ENCODE data around the gene CYFIP1.

The CYFIP1 gene

GRCh38 chr15:22948056-22948455, 32.1 kb downstream of the CYFIP1 start:
- no peak for DNase-seq

- DNase-seq = no peak
Measured at GRCh38 chr15:22947101-22948000, 32.8 kb downstream of the CYFIP1 start.

- DNase-seq = peak in 1 of 3 experiments; percentile 12
Measured at GRCh38 chr15:22945071-22945470, 35.1 kb downstream of the CYFIP1 start.

- peak; percentile 12 to 55 (median 32) for DNase-seq
Measured at GRCh38 chr15:22944651-22945050, 35.5 kb downstream of the CYFIP1 start.

GRCh38 chr15:22942877-22943276, 37.3 kb downstream of the CYFIP1 start:
- peak; percentile 24 to 81 (median 55) for DNase-seq

GRCh38 chr15:22942306-22942855, 37.8 kb downstream of the CYFIP1 start:
- no peak for DNase-seq

GRCh38 chr15:22941179-22941578, 39.0 kb downstream of the CYFIP1 start:
- no peak for DNase-seq

- DNase-seq = no peak
Measured at GRCh38 chr15:22939652-22940061, 40.5 kb downstream of the CYFIP1 start.

- no peak for DNase-seq
Measured at GRCh38 chr15:22939051-22939450, 41.1 kb downstream of the CYFIP1 start.

GRCh38 chr15:22936577-22937472, 43.3 kb downstream of the CYFIP1 start:
- no peak for DNase-seq

GRCh38 chr15:22933641-22934061, 46.5 kb downstream of the CYFIP1 start:
- DNase-seq = peak in 2 of 3 experiments; percentile 59 to 89

GRCh38 chr15:22931784-22932536, 48.2 kb downstream of the CYFIP1 start:
- no peak for DNase-seq

GRCh38 chr15:22930782-22931484, 49.2 kb downstream of the CYFIP1 start:
- no peak for DNase-seq

GRCh38 chr15:22927761-22928160, 52.4 kb downstream of the CYFIP1 start:
- DNase-seq = no peak

- no peak for DNase-seq
Measured at GRCh38 chr15:22925875-22926274, 54.3 kb downstream of the CYFIP1 start.

GRCh38 chr15:22922003-22922402, 58.2 kb downstream of the CYFIP1 start:
- DNase-seq = no peak

- no peak for DNase-seq
Measured at GRCh38 chr15:22919171-22919570, 61.0 kb downstream of the CYFIP1 start.

GRCh38 chr15:22918596-22919140, 61.5 kb downstream of the CYFIP1 start:
- DNase-seq = no peak

- DNase-seq = no peak
Measured at GRCh38 chr15:22918056-22918455, 62.1 kb downstream of the CYFIP1 start.

GRCh38 chr15:22917556-22917955, 62.6 kb downstream of the CYFIP1 start:
- DNase-seq = no peak

- DNase-seq = no peak
Measured at GRCh38 chr15:22916606-22917350, 63.4 kb downstream of the CYFIP1 start.

All from NCI-H1417 (cell line).